GM12864 (cell line): ENCODE results near the gene GULP1.

Source experiments
- DNase-seq: peaks from one replicate; pipeline ENCODE4 v3.0.0-alpha.2; 2011; ENCODE audit warnings: low read depth
- H3K4me3 ChIP-seq: 2 replicates; pipeline ENCODE4 v1.5.1; 2011; ENCODE audit warnings: mild to moderate bottlenecking, low read depth, low read length, control low read depth
- TF ChIP-seq, protein P1 (sequence below): IDR thresholded peaks from 2 replicates; pipeline ENCODE4 v1.5.1; 2011; ENCODE audit warnings: low read depth, mild to moderate bottlenecking, moderate library complexity, low read length, control low read depth, inconsistent platforms; ENCODE audit errors: missing control alignments

GULP1 gene

DNA sequence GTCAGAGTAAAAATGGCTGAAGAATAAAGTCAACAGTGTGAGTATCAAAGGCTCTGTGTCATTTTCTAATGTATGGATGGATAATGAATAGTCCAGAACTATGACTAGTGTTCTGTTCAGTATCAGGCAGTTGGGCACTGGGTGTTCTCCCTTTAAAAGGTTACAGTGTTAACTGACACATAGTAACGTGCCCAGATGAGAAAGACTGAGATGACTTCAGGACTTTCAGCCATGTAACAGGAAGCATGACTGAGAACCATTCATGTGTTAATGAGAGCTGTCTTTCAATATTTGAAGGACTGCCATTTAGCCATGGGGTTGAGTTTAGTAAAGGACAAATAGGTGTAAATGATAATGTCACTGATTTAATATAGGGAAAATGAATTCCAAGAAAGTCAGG is 187.1 kb downstream of the GULP1 start:
- no peak for DNase-seq
- H3K4me3 ChIP-seq, result no peak overlapping the region
- TF ChIP-seq, protein P1, sequence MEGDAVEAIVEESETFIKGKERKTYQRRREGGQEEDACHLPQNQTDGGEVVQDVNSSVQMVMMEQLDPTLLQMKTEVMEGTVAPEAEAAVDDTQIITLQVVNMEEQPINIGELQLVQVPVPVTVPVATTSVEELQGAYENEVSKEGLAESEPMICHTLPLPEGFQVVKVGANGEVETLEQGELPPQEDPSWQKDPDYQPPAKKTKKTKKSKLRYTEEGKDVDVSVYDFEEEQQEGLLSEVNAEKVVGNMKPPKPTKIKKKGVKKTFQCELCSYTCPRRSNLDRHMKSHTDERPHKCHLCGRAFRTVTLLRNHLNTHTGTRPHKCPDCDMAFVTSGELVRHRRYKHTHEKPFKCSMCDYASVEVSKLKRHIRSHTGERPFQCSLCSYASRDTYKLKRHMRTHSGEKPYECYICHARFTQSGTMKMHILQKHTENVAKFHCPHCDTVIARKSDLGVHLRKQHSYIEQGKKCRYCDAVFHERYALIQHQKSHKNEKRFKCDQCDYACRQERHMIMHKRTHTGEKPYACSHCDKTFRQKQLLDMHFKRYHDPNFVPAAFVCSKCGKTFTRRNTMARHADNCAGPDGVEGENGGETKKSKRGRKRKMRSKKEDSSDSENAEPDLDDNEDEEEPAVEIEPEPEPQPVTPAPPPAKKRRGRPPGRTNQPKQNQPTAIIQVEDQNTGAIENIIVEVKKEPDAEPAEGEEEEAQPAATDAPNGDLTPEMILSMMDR, result no peak

DNA sequence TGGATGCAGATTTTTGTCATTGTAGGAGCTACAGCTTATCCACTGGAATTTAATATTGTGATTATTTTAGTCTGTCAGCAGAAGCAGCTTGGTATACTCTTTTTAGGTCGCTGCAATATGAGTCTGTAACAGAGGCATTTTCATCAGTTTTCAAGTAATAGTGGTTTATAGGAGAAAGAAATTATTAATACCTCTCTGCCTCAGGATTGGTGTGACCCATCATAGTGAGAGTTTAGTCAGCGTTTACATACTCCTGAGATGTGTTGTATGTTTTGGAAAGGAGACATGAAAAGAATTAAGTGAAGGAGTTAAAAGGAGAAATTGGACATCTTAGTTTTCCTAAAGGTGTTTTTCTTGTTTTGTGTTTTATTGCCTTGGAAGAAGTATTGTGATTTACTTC is 189.8 kb downstream of the GULP1 start:
- TF ChIP-seq, protein P1, result no peak
- no peak for DNase-seq
- H3K4me3 ChIP-seq, result no peak overlapping the region

DNA sequence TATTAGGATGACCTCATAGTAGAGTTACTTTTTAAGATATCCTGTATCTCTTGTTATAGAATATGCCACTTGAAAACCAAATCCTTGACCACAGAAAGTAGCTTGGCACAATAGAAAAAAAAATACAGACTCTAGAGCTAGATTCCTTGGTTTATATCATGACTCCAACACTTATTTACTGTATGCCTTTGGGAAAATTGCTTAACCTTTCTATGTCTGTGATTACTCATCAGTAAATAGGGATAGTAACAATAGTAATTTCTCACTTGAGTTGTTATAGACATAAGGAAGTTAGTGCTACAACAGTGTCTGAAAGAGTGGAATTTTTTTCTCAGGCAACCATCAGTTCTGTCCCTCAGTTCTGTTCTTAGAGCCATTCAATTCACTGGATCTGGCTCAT is 193.8 kb downstream of the GULP1 start:
- no peak overlapping the region for H3K4me3 ChIP-seq
- no peak for DNase-seq
- TF ChIP-seq, protein P1, result no peak

DNA sequence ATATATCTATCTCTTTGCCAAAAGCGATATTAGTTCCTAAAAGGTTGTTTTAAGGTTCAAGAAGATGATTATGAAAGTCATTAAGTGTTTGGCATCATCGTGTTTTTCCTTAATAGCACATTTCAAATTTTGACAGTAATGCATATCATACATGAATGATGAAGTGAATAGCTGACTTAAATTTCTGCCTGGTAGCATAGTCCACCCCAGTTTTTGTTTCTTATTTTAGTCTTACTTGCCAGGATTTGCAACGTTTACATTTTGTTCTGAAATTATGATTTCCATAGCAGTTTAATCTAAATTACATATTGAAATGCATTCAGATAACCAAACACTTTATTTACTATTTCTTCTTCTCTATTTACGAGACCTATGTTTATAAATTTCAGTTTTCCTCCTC is 201.1 kb downstream of the GULP1 start:
- TF ChIP-seq, protein P1, result no peak
- no peak overlapping the region for H3K4me3 ChIP-seq
- no peak for DNase-seq

DNA sequence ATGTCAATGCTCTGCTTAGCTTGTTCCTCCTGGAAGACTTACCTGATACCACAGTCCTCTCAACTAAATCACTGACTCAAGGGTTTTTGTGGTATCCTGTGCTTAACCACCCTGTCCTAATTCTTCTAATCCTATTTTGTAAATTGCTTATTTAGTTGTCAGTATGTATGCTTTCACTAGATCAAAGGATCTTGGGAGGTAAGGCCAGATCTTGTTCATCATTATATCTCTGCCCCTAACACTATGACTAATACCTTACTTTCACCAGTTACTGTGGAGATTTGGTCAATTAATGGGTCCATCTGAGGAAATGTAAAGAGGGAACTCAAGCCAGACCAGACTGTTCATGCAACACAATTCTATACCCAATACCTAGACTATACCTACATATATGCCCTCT is 203.2 kb downstream of the GULP1 start:
- DNase-seq, result no peak
- no peak overlapping the region for H3K4me3 ChIP-seq
- TF ChIP-seq, protein P1, result no peak

DNA sequence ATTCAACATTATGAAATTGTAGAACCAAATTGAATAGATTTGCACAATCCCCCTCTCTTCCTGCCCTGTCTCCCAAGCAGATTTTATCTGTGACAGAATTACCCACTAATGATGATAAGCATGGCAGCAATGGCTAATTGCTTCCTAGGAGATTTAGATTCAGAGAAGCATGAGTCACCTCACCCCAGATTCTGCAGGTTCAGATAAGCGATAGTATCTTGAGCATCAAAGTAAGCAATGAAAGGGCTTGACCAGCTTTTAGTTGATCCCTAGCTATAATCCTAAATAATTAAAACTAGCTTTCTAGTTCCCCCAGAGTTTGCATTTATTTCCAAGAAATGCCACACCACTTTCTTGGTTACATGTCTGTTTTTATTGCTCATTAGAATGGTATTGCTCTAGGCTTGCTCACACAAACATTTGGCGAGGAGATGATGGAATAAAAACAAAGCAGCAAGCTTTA is 204.3 kb downstream of the GULP1 start:
- TF ChIP-seq, protein P1, result no peak
- no peak for DNase-seq
- H3K4me3 ChIP-seq, result no peak overlapping the region

DNA sequence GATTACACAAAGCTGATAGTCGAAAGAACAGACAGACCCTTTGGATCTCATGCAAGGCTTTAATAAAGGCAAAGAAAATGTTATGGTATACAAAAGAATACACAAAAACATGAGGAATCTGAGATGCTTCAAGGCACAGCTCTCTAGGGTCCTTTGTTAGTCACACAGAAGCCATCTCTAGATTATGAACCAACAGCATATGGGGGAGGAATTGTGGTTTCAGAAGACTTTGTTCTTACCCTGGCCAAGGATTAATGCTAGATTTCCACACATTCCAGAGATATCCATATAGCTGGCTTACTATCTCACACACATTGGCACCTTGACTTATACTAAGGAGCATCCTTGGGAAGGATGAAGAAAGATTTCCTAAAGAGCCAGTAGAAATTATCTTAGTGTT is 206.1 kb downstream of the GULP1 start:
- TF ChIP-seq, protein P1, result no peak
- H3K4me3 ChIP-seq, result no peak overlapping the region
- no peak for DNase-seq
